DND-41 (cell line): ENCODE data around the gene ACOX3.

Experiments
- EZH2 ChIP-seq: IDR thresholded peaks from 3 replicates; pipeline ENCODE4 v1.6.1; 2012; ENCODE audit warnings: borderline replicate concordance, low read depth, mild to moderate bottlenecking, moderate library complexity, low read length, inconsistent platforms; ENCODE audit not compliant: severe bottlenecking
- TF ChIP-seq, protein P1 (sequence below): IDR thresholded peaks from 2 replicates; pipeline ENCODE4 v1.5.1; 2012; ENCODE audit warnings: borderline replicate concordance, low read length, moderate library complexity, mild to moderate bottlenecking; ENCODE audit not compliant: poor library complexity, severe bottlenecking; ENCODE audit errors: extremely low read depth

DNA sequence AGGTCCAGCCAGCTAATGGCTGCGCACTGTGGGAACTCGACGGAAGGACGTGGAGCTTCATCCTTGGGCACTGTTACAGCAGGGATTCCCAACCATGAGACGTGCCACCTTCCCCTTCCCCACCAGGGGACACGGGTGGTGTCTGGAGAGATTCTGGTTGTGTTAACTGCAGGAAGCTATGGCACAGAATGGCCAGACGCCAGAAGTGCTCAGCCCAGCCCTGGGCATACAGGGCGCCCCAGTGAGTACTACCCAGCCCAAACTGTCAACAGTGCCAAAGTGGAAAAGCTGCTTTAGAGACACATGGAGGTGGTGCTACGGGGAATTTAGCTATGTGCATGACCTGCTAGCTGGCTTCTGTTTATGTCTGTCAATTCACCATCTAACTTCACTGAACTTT is 32.8 kb downstream of the ACOX3 start:
- TF ChIP-seq, protein P1, sequence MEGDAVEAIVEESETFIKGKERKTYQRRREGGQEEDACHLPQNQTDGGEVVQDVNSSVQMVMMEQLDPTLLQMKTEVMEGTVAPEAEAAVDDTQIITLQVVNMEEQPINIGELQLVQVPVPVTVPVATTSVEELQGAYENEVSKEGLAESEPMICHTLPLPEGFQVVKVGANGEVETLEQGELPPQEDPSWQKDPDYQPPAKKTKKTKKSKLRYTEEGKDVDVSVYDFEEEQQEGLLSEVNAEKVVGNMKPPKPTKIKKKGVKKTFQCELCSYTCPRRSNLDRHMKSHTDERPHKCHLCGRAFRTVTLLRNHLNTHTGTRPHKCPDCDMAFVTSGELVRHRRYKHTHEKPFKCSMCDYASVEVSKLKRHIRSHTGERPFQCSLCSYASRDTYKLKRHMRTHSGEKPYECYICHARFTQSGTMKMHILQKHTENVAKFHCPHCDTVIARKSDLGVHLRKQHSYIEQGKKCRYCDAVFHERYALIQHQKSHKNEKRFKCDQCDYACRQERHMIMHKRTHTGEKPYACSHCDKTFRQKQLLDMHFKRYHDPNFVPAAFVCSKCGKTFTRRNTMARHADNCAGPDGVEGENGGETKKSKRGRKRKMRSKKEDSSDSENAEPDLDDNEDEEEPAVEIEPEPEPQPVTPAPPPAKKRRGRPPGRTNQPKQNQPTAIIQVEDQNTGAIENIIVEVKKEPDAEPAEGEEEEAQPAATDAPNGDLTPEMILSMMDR = no peak
- TF ChIP-seq EZH2 = no peak
